Raji (cell line): ENCODE measurements around the gene NPAS3.

Experiments used
- POLR2A ChIP-seq: IDR thresholded peaks from 2 replicates; pipeline ENCODE4 v1.6.1; 2011; ENCODE audit warnings: low read depth, low read length, control low read depth; ENCODE audit not compliant: insufficient read depth

The NPAS3 gene

DNA sequence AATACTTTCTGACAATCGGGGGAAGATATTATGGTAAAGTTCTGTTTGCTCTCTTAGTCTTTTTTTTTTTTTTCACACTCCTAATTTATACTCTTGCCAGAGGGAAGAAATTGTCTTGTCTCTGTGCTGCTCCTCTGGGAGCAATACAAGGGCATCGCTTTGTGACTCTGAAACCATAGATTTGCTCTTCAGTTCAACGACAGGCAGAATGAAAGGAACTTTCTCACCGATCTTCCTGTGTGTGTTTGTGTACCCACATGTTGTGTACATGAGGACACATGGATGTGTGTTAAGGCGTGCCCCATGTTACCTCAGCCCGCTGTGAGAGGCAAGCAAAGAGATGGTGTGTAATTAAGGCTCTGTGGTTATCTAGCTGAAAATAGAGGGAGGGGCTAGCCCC, 554.6 kb downstream of the NPAS3 start:
- TF ChIP-seq POLR2A = no peak

DNA sequence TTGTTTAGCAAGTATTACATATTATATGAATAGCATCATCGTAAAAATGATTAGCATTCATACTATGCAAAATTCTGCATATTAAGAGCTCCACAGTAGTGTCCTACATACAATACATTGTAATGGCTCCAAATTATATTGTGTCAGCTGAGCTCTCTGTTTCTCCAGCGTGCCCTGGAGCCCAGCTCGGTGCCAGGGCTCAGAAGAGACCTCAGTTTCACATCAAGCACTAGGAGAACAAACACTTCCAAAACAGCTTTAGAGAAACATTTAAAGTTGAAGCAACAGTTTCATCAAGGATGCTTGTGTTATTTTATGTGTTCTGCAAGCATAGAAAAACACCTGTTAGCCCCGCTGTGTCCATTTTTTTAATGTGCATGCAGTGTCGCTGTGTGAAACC, 555.3 kb downstream of the NPAS3 start:
- TF ChIP-seq POLR2A = no peak

DNA sequence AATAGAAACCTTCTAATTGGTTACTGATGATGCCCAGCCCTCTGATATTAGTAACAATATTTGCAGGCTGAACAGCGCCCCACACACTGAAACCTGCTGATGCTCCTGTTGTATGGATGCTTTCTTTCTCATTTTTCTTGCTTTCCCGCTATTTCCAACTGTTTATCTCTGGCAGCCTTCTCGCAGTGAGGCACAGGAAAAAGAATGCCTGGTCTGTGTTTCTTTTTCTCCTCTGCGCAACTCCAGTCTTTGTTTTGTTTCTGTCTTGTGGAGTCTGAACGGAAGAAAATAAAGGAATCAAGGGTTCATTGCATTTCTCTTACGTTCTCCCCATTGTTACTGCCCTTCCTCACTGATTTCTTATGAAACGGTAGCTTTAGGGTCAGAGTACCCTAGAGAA, 561.0 kb downstream of the NPAS3 start:
- TF ChIP-seq POLR2A = no peak

DNA sequence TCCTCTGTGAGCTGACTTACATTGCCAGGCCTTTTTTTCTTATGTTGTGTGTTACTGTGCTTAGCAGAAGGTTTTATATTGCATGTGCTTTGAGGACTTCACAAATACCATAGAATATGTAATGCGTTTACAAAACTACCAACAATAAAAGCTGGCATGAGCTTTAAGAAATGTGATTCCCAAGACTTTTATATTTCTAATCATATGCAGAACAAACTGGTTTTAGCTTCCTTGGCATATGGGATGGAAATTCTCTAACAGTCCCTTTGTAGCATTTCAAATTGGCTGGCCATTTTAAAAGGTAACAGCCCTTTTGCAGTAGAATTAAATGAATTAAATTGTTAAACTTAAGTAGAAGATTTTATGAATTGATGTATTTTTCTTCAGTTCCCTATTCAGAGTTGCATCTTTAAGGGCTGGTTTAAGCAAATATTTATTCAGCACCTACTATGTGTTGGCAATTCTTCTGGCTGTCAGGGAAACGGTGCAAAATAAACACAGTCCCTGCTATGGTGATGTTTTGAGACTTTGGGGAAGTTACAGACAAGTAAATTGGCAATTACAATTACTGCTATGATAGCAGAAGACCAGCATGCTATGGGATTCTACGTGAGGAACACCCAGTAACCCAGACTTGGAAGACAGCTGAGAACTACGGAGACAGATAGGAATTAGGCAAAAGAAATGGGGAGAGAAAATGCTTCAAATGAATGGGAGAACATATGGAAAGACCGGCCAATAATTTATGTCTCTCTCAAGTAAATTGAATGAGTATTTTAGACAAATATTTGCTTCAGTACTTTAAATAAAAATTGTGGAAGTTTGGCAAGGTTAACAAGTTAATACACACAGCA, 565.8 kb downstream of the NPAS3 start:
- TF ChIP-seq POLR2A = no peak

DNA sequence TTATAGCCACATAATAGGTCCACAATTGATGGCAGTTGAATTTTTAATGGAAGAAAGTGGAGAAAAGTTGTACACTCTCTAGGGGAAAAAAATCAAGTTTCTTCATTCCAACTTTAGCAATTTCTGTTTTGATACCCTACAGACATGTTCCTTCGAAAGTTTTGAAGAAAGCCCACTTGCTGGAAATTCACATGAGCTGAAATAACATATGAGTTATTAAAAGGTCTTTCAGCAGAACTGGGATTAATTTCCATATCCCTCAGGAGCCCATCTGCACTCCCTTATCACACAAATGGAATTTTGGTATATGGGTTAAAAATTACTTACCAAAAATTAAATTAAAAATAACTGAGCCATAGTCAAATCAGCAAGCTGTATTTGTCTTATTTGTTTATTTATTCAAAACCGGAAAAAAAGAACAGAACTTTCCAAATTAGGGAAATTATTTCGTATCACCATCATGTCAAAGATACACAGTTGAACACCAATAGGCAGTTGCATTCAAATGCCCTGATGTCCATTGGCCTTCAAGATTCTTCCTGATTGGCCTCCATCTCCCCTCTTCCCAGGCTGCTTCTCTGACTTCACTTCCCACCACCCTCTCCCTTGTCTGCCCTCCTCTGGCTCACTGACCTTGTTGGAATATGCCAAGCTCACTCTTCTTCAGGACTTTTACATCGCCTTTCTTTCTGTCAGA, 566.7 kb downstream of the NPAS3 start:
- TF ChIP-seq POLR2A = no peak

DNA sequence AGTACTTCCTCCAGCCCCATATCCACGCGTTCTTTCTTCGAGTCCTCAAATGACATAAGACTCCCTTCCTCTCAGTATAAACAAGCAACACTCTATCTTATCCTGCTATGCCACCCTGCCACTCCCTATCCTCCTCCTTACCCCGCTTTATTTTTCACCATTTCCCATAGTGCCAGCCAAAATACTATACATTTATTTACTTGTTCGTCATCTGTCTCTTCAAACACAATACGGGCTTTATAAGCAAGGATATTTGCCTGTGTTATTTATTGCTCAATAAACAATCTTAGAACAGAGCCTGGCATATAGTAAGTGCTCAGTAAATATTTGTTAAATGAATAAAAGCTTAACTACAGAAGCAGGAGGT, 567.3 kb downstream of the NPAS3 start:
- TF ChIP-seq POLR2A = no peak

DNA sequence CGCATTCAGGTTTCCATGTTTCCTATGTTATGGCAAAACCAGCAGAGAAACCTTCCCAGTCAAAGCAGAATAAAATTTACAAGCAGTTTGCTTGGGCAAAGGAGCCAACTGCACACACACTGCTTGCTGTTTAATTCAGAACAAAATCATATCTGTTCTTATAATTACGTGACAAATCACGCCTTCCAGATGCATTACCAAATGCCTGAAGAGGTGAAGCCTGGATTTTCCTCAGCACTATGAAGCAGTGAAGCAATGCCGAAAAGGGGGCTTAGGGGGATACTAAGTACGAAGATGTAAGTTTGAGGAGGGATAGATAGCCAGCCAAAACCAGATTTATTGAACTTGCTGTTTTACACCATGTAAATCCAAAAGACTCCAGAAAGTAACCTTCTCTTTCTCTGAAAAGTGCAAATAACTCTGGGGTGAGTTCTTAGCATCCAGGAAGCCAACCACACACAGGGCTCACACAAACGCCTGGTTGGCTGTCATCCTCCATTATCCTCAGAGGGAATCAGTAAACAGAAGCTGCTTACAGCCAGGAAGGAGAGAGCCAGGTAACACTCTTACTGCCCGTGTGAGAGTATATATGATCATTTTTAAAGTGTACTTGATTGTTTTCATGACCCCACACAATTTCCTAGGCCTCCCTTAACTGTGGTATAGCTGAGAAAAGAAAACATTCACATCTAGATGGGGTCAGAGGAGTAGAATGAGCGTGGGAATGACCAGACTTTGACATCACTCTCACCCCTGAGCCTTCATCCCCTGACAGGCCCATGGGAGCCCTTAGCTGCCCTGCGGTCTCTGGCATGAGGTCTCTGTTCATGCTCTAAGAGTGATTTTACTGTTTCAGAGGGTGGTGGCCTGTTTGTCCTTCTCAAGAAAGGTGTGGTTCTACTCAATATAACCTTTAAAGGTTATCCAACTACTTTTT, 569.7 kb downstream of the NPAS3 start:
- no peak for TF ChIP-seq POLR2A

DNA sequence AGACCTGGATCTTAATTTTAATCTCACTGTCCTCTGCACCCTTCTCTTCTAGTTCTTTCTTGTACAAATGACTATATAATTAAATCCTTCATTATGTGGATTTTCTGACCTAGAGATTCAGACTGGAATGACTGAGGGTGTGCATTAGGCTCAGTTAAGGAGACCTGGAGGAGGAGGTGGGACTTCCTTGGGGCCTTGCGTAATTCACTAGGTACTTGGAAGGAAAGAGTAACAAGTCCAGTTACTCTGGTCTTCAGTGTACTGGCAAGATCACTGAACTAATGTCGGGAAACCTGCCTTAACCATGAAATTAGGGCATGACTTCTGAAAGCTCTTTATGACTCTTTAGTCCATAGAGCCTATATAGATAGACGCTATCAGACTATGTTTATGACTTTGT, 570.8 kb downstream of the NPAS3 start:
- TF ChIP-seq POLR2A = no peak

DNA sequence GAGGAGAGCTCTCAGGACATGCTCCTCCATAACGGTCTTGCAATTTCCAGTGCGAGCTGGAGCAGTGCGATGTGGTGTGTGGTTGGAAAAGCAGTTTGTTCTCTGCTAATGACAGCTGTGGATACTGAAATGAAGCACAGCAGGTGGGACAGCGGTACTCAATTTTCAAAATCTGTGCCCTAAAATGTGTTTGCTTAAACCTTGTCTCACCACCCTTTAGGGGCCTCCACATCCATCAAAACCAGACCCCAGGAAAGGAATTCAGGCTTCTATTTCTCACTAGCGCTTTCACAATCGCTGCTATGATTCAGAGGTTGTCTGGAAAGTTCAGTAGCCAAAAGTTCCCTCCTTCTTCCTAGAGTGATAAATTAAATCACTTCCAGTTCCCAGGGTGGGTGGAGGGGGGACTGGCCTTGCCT, 571.4 kb downstream of the NPAS3 start:
- TF ChIP-seq POLR2A = no peak

DNA sequence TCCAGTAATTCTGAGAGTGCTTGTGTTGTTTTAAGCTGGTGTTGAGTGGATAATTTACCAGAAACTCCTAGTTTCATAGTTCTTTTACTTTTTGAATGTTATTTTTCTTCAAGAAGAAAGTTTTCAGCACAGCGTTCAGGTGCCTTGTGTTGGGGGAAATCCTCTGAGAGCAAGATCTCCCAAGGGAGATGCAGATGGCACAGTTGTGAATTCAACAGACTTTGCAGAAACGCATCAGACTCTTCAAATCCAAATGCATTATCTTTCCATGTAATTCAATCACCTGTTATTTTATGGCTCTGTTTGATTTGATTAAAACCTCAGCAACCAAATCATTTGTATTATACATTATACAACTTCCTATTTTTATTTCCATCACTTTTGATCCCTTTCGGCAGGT, 572.3 kb downstream of the NPAS3 start:
- TF ChIP-seq POLR2A = no peak

DNA sequence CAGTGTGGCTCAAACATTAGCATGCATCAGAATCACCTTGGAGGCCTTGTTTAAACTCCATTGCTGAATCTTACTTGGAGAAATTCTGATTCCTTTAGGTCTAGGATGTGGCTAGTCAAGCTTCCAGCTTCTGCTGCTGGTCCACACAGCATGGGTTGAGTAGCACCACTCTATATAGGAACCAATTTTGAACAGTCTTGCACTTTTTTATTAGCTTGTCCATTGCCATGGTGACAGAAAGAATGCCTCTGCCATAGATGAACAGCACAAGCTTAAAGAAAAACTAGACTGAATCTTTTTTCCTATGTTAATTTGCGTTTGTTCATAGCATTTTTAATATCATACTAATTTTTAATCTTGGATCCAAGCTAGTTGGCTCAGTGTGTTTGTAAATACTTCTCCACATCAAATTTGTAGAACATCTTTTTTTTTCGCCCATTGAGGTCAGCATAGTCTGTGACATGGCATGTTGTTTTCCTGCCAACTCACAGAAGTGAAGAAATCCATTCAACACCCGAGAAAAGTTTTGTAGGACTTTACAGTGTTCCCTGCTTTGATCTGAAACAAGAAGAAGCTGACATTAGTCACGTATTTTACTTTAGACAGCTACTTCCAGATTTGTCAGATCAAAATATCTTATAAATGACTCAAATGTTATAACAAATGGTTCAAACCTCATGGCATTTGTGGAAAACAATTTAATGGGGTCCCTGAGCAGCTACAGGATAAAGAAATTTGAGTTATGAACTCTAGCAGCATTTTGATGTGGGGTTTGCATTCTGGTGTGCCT, 573.4 kb downstream of the NPAS3 start:
- TF ChIP-seq POLR2A = no peak

DNA sequence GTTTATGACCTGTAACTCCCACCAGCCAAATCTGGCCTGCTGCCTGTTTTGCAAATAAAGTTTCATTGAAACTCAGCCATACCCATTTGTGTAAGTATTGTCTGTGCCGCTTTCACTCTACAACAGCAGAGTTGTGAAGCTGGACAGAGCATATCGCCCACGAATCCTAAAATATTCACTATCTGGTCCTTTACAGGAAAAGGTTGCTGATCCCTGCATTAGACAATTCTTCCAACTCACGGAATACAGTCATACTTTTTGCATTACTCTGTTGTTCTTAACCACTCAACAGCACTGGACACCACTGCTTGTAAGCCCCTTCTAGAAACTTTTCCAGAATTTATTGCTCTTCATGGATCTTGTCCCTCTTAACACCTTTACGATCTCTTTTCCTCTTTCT, 576.8 kb downstream of the NPAS3 start:
- no peak for TF ChIP-seq POLR2A

DNA sequence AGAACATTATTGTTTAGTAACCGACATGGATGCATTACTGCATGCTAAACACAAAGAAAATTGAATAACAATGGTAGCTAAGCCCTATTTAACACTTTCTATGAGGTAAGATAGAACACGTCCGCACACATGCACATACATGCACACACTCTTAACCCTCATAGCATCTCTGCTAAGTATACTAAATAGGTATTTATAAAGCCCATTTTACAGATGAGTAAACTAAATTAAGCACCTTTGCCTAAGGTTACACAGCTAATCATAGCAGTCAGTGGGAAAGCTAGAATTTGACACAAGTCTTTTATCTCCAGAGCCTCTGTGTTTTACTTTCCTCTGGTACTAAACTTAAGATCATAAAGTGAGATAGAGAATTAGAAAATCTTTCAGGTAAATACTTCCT, 577.2 kb downstream of the NPAS3 start:
- TF ChIP-seq POLR2A = no peak

DNA sequence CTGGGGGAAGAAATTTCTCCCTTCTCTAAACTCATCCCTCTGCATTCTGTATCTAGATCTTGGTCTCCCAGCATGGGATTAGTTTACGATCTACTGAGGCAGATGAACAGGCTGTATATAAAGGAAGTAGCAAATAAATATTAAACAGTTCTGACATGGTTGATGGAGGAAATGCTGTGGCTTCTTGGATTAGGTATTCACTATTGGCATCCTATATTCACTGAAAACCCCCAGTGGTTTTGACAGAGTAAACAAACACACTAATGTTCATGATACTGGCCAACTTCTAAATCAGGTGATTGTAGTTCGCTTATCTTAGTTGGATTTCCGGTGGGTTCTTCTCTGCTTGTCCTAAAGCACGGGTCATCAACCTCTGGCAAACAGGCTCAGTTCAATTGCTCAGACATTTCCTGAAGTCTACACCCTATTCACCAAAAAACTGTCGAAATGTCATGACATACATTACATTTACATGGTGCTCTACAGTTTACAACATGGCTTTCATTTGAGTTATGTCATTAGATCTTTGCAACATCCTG, 578.3 kb downstream of the NPAS3 start:
- no peak for TF ChIP-seq POLR2A
